Stimulated activated CD8-positive, alpha-beta memory T cell treated with anti-CD3 and anti-CD28 coated beads, Interleukin-7, amount 100 ng/mL, for 1 hour (primary cell): ENCODE data around the gene MKLN1.
"Not testable (repeated sequence)": the region's sequence is repeated elsewhere in the genome, so short reads cannot be mapped to it uniquely, and the experiment has no call there.

Experiments used
- DNase-seq, 2 donors: peaks; one replicate each; pipeline ENCODE4 v3.0.0-alpha.2; 2020; ENCODE audit warnings: low read depth in 2 of 2

MKLN1 gene

GRCh38 chr7:131462715-131463114, 135.0 kb downstream of the MKLN1 start:
- DNase-seq: not testable (repeated sequence)

- DNase-seq: no peak
Observed at GRCh38 chr7:131466735-131467365, 139.2 kb downstream of the MKLN1 start.

- DNase-seq: no peak
Observed at GRCh38 chr7:131467788-131468187, 140.1 kb downstream of the MKLN1 start.

- no peak for DNase-seq
Observed at GRCh38 chr7:131471250-131472004, 143.8 kb downstream of the MKLN1 start.

GRCh38 chr7:131476740-131477139, 149.1 kb downstream of the MKLN1 start:
- DNase-seq: no peak

GRCh38 chr7:131480384-131481315, 153.0 kb downstream of the MKLN1 start:
- no peak for DNase-seq

GRCh38 chr7:131482800-131483199, 155.1 kb downstream of the MKLN1 start:
- DNase-seq: no peak

GRCh38 chr7:131483586-131483985, 155.9 kb downstream of the MKLN1 start:
- no peak for DNase-seq

GRCh38 chr7:131486346-131486745, 158.7 kb downstream of the MKLN1 start:
- DNase-seq: no peak

GRCh38 chr7:131487217-131487616, 159.5 kb downstream of the MKLN1 start:
- no peak for DNase-seq

- no peak for DNase-seq
Observed at GRCh38 chr7:131488361-131488760, 160.7 kb downstream of the MKLN1 start.

- DNase-seq: no peak
Observed at GRCh38 chr7:131489196-131489595, 161.5 kb downstream of the MKLN1 start.

- DNase-seq: no peak
Observed at GRCh38 chr7:131489881-131490280, 162.2 kb downstream of the MKLN1 start.

- no peak for DNase-seq
Observed at GRCh38 chr7:131493081-131493480, 165.4 kb downstream of the MKLN1 start.

- DNase-seq: no peak
Observed at GRCh38 chr7:131493581-131493980, 165.9 kb downstream of the MKLN1 start.

GRCh38 chr7:131494182-131494581, 166.5 kb downstream of the MKLN1 start:
- DNase-seq: no peak

- DNase-seq: no peak
Observed at GRCh38 chr7:131495669-131496498, 168.2 kb downstream of the MKLN1 start.

GRCh38 chr7:131497454-131497853, 169.8 kb downstream of the MKLN1 start:
- DNase-seq: no peak

GRCh38 chr7:131498237-131498885, 170.7 kb downstream of the MKLN1 start:
- no peak for DNase-seq

- DNase-seq: no peak
Observed at GRCh38 chr7:131499801-131500200, 172.1 kb downstream of the MKLN1 start.

GRCh38 chr7:131500357-131500756, 172.7 kb downstream of the MKLN1 start:
- no peak for DNase-seq
